ENCODE data around the gene MT1A.
A peak's percentile ranks its signal among the peaks of the same experiment; 100 is the strongest.

The MT1A gene

DNA sequence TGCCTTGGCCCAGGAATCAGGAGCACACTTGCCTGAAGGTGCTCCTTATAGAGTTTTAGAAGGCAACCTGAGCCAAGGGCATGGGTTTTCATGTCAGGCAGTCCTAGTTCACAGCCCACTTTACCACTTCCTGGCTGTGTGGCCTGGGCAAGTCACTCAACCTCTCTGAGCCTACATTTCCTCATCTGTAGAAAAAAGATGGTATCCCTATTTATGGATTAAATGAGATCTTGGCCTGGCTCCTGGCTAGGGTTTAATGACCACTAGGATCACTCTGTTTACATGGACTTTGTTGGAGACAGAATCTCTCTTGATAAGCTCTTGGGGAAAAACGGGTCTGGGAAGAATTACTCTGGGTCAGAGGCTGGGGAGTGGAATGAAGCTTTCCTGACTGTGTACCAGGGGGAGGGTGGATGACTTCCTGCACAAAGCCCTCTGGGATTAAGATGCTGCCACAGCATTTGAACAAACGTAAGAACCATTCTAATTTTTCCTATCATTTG is 27.8 kb upstream of the MT1A start:
- peak; percentile 55 for DNase-seq (ENCODE audit: low read depth)
- no peak for TF ChIP-seq CTCF (IDR thresholded peaks at IDR 0.05; ENCODE audit: low read length, missing control alignments)

DNA sequence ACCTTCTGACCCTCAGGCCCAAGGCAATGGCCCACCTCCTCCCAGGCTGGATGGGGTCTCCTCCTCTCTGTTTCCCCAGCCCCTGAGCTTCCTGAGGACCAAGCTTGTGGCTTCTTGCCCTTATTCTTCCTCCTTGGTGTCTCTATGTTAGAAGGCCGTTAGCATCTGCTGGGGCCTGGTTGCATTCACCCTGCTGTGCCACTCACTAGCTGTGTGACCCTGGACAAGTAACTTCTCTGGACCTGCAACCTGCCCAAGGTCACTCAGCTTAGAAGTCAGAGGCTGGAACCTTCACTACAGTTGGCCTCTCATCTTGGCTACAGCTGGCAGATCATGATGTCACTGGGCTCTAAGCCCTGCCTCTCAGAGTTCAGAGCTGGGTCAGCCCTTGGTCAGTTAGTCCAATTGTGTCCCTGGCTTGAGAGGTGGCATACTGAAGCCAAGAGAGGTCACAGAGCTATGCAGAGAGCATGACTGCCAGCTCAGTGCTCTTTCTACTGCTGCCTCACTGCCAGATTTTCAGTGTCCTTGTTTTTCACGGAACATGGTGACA is 27.1 kb upstream of the MT1A start:
- DNase-seq (ENCODE audit: low read depth): peak; percentile 59
- no peak overlapping the region for H3K4me3 ChIP-seq (replicated peaks; ENCODE audit: low read depth, low read length)
- no peak for TF ChIP-seq CTCF (IDR thresholded peaks at IDR 0.05; ENCODE audit: low read length, missing control alignments)

More for the DNA sequence above, 27.8 kb upstream of the MT1A start:
- peak overlapping the region; percentile 89 for H3K4me3 ChIP-seq (replicated peaks; ENCODE audit: low read depth, low read length)

DNA sequence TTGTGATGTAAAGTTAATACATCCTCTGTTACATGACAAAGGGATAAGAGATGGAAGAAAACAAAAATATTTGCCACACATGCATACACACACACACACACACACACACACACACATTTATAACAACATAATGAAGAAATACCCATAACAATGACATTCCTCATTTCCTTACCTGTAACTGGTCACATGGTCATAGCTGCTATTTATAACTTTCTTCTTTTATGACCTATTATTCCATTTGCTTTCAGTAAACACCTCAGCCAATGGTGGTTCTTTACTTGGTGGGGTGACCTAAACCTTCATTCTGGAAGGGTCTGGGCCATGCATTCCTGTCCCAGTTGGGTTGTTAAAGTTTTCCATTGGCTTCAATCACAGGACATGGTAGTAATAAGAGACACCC is 24.8 kb upstream of the MT1A start:
- TF ChIP-seq CTCF (IDR thresholded peaks at IDR 0.05; ENCODE audit: low read length, missing control alignments): no peak
- no peak overlapping the region for H3K4me3 ChIP-seq (replicated peaks; ENCODE audit: low read depth, low read length)
- no peak for DNase-seq (ENCODE audit: low read depth)

DNA sequence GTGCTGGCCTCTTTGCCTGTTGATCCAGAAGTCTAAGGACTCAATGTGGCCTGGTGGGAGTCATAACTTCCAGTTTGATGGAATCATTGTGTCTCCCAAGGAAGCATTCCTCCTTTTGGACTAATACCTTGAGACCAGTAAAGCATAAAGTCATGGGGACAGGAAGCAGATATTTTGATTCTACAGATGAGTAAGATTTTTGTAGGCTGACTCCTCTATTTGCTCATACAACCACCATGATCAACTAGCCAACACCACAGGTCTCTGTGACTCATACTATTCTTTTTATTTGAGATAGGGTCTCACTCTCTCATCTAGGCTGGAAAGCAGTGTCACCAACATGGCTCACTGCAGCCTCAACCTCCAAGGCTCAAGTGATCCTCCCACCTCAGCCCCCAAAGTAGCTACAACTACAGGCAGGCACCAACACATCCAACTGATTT is 23.9 kb upstream of the MT1A start:
- peak; percentile 47 for DNase-seq (ENCODE audit: low read depth)
- no peak overlapping the region for H3K4me3 ChIP-seq (replicated peaks; ENCODE audit: low read depth, low read length)
- no peak for TF ChIP-seq CTCF (IDR thresholded peaks at IDR 0.05; ENCODE audit: low read length, missing control alignments)

- no peak for TF ChIP-seq CTCF (IDR thresholded peaks at IDR 0.05; ENCODE audit: low read length, missing control alignments)
- DNase-seq (ENCODE audit: low read depth): peak; percentile 37
- H3K4me3 ChIP-seq (replicated peaks; ENCODE audit: low read depth, low read length): no peak overlapping the region
Measured at GRCh38 chr16:56615353-56615752, 23.1 kb upstream of the MT1A start.

DNA sequence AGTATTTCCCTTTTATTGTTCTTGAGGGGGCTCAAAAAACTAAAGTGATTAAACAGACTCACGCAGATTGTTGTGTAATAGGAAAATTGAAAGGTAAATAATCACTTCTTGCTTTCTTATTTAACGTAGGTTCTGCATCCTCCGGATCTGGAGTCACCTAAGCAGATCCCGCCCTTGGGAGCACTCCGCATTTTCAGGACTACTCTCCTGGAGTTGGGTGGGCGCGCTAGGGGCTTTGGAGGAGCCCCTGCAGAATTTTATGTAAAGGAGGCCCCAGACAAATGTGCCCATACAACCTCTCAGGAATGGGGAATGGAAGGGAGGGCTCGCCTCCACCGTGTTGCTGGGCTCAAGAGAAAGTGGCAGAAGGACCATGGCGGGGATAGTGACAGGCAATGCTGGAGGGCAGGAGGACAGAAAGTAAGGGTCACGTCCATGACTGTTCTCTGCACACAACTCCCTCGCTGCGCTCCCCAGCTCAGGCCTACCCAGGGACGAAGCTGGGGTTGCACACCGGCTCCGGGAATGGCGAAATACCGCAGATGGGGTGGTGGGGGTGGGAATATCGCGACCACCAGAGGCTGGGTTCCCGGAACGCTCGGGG is 21.8 kb upstream of the MT1A start:
- TF ChIP-seq CTCF (IDR thresholded peaks at IDR 0.05; ENCODE audit: low read length, missing control alignments): no peak
- DNase-seq (ENCODE audit: low read depth): no peak
- peak overlapping the region; percentile 1 for H3K4me3 ChIP-seq (replicated peaks; ENCODE audit: low read depth, low read length)

Measured in fibroblast of pulmonary artery (primary cell).